Activated naive CD4-positive, alpha-beta T cell treated with anti-CD3 and anti-CD28 coated beads for 36 hours (primary cell): Measurements from ENCODE around the gene MAB21L3. TPM values are rescaled to one million over a fixed set of nuclear protein-coding genes. Genes with fewer than 3 reads are reported as not detected.
"Not testable (repeated sequence)": the region's sequence is repeated elsewhere in the genome, so short reads cannot be mapped to it uniquely, and the experiment has no call there.

ENCODE experiments used
- CTCF ChIA-PET: fragments of 350-600 bp; sonication (Branson Sonifier 250); formaldehyde crosslinking; loops from one replicate; lab custom pipeline; 2021; ENCODE audit warnings: antibody characterized with exemption; lab: Charles Lee
- DNase-seq: peaks from one replicate; pipeline ENCODE4 v3.0.0-alpha.2; 2020
- H3K27ac Mint-ChIP-seq: one replicate; pipeline ENCODE4 v1.8.0; 2021; ENCODE audit warnings: mild to moderate bottlenecking, mixed read lengths
- H3K27me3 Mint-ChIP-seq: one replicate; pipeline ENCODE4 v1.8.0; 2021; ENCODE audit warnings: low read depth, mixed read lengths
- H3K36me3 Mint-ChIP-seq: one replicate; pipeline ENCODE4 v1.8.0; 2021; ENCODE audit warnings: low read depth, mixed read lengths
- H3K4me1 Mint-ChIP-seq: one replicate; pipeline ENCODE4 v1.8.0; 2021; ENCODE audit warnings: low read depth, mixed read lengths
- H3K4me3 Mint-ChIP-seq: one replicate; pipeline ENCODE4 v1.8.0; 2021; ENCODE audit warnings: mild to moderate bottlenecking, moderate library complexity, mixed read lengths
- H3K9me3 Mint-ChIP-seq: one replicate; pipeline ENCODE4 v1.8.0; 2021; ENCODE audit warnings: mixed read lengths
- intact Hi-C: fragments of 100-400 bp; cut with micrococcal nuclease; formaldehyde crosslinking; loops from one replicate; pipeline ENCODE4 v1.15.1; 2023
- total RNA-seq, 2 experiments: library from RNA; stranded (reverse); gene quantifications; one replicate each; pipeline ENCODE4 v1.2.3, GENCODE V29; 2021

MAB21L3 gene
- total RNA-seq, 2 experiments from 2014 or later = not detected

GRCh38 chr1:116129537-116129936, 18.3 kb downstream of the MAB21L3 start:
- intact Hi-C loops = no loop called here
- Mint-ChIP-seq H3K27me3 (peaks cover 2% of the 10 kb centered on the region), H3K36me3 (no peaks in the 10 kb centered on the region), H3K4me1 (peaks cover 39% of the 10 kb centered on the region), H3K27ac (peak overlapping the region; percentile 15), H3K4me3 (no peak overlapping the region), H3K9me3 (no peaks in the 10 kb centered on the region)
- CTCF ChIA-PET = interaction anchor here (1.1 kb wide), 1 partner anchor 9 kb away, joined by 3 read pairs; no protein-coding TSS in a partner anchor
- no peak for DNase-seq

- peaks cover 39% of the 10 kb centered on the region for H3K4me1 Mint-ChIP-seq
- intact Hi-C loops = loop anchor here (5.0 to 10.0 kb wide), 2 partner anchors 323 to 994 kb away; partner anchors contain the start of gene TRIM45
- CTCF ChIA-PET = interaction anchor here (1.3 kb wide), 1 partner anchor 9 kb away, joined by 7 read pairs; no protein-coding TSS in a partner anchor
- peaks cover 2% of the 10 kb centered on the region for H3K27me3 Mint-ChIP-seq
- H3K4me3 Mint-ChIP-seq = no peak overlapping the region
- H3K27ac Mint-ChIP-seq = no peak overlapping the region
- DNase-seq = no peak
- H3K9me3 Mint-ChIP-seq = no peaks in the 10 kb centered on the region
- H3K36me3 Mint-ChIP-seq = no peaks in the 10 kb centered on the region
These were observed 19.2 kb downstream of the MAB21L3 start for GRCh38 chr1:116130356-116130755.

- Mint-ChIP-seq H3K4me1 (peaks cover 33% of the 10 kb centered on the region), H3K36me3 (no peaks in the 10 kb centered on the region), H3K9me3 (no peaks in the 10 kb centered on the region), H3K27ac (no peak overlapping the region), H3K4me3 (no peak overlapping the region), H3K27me3 (peaks cover 2% of the 10 kb centered on the region)
- CTCF ChIA-PET = interaction anchor here (1.3 kb wide), 1 partner anchor 8 kb away, joined by 7 read pairs; no protein-coding TSS in a partner anchor
- DNase-seq = no peak
- intact Hi-C loops = loop anchor here (5.0 to 10.0 kb wide), 2 partner anchors 324 to 994 kb away; partner anchors contain the start of gene TRIM45
These were observed 20.0 kb downstream of the MAB21L3 start for GRCh38 chr1:116131170-116131569.

GRCh38 chr1:116131866-116132605, 20.8 kb downstream of the MAB21L3 start:
- peaks cover 2% of the 10 kb centered on the region for H3K27me3 Mint-ChIP-seq
- intact Hi-C loops = loop anchor here (5.0 to 10.0 kb wide), 2 partner anchors 325 to 993 kb away; partner anchors contain the start of gene TRIM45
- CTCF ChIA-PET = no interaction called here

GRCh38 chr1:116133696-116134475, 22.7 kb downstream of the MAB21L3 start:
- Mint-ChIP-seq H3K4me1 (peaks cover 10% of the 10 kb centered on the region), H3K9me3 (no peaks in the 10 kb centered on the region), H3K27me3 (peaks cover 2% of the 10 kb centered on the region), H3K36me3 (no peaks in the 10 kb centered on the region), H3K4me3 (no peak overlapping the region), H3K27ac (no peak overlapping the region)
- CTCF ChIA-PET = interaction anchor here (1.6 kb wide), 1 partner anchor 352 kb away, joined by 6 read pairs; no protein-coding TSS in a partner anchor
- intact Hi-C loops = loop anchor here (5.0 to 10.0 kb wide), 2 partner anchors 327 to 991 kb away; partner anchors contain the start of gene TRIM45
- DNase-seq = no peak

More at GRCh38 chr1:116131866-116132605, 20.8 kb downstream of the MAB21L3 start:
- no peaks in the 10 kb centered on the region for H3K9me3 Mint-ChIP-seq
- H3K36me3 Mint-ChIP-seq = no peaks in the 10 kb centered on the region
- DNase-seq = no peak
- H3K27ac Mint-ChIP-seq = no peak overlapping the region
- H3K4me3 Mint-ChIP-seq = no peak overlapping the region
- peaks cover 25% of the 10 kb centered on the region for H3K4me1 Mint-ChIP-seq

- Mint-ChIP-seq H3K27me3 (peaks cover 2% of the 10 kb centered on the region), H3K4me1 (peaks cover 12% of the 10 kb centered on the region), H3K9me3 (no peaks in the 10 kb centered on the region), H3K27ac (no peak overlapping the region), H3K4me3 (no peak overlapping the region), H3K36me3 (no peaks in the 10 kb centered on the region)
- DNase-seq = no peak
- CTCF ChIA-PET = interaction anchor here (0.6 to 1.6 kb wide), 2 partner anchors 34 to 351 kb away, joined by 3 to 6 read pairs; no protein-coding TSS in a partner anchor
- intact Hi-C loops = loop anchor here (5.0 to 10.0 kb wide), 2 partner anchors 327 to 990 kb away; partner anchors contain the start of gene TRIM45
These were observed 23.2 kb downstream of the MAB21L3 start for GRCh38 chr1:116134476-116134773.

GRCh38 chr1:116138277-116138792, 27.1 kb downstream of the MAB21L3 start:
- peak overlapping the region; percentile 42 for H3K4me3 Mint-ChIP-seq
- no peaks in the 10 kb centered on the region for H3K9me3 Mint-ChIP-seq
- intact Hi-C loops = loop anchor here (5.0 to 10.0 kb wide), 3 partner anchors 434 to 986 kb away; partner anchors contain the start of genes CD58 and TRIM45
- no peaks in the 10 kb centered on the region for H3K27me3 Mint-ChIP-seq
- H3K4me1 Mint-ChIP-seq = peaks cover 7% of the 10 kb centered on the region
- peak overlapping the region; percentile 74 for H3K27ac Mint-ChIP-seq
- H3K36me3 Mint-ChIP-seq = no peaks in the 10 kb centered on the region
- CTCF ChIA-PET = interaction anchor here (0.7 to 13.7 kb wide), 51 partner anchors 8 to 458 kb away, joined by 3 to 396 read pairs (median 5); partner anchors contain the start of gene MAB21L3
- DNase-seq = no peak

- CTCF ChIA-PET = interaction anchor here (0.5 to 13.7 kb wide), 61 partner anchors 9 to 533 kb away, joined by 3 to 396 read pairs (median 5); partner anchors contain the start of gene MAB21L3
- intact Hi-C loops = loop anchor here (1.0 to 10.0 kb wide), 11 partner anchors 13 to 985 kb away; partner anchors contain the start of genes CD58 and TRIM45
- Mint-ChIP-seq H3K4me1 (peaks cover 7% of the 10 kb centered on the region), H3K27ac (no peak overlapping the region), H3K27me3 (no peaks in the 10 kb centered on the region), H3K36me3 (no peaks in the 10 kb centered on the region), H3K4me3 (no peak overlapping the region), H3K9me3 (peaks cover 5% of the 10 kb centered on the region)
- DNase-seq = no peak
These were observed 28.5 kb downstream of the MAB21L3 start for GRCh38 chr1:116139592-116140134.

GRCh38 chr1:116144151-116144550, 33.0 kb downstream of the MAB21L3 start:
- Mint-ChIP-seq H3K36me3 (no peaks in the 10 kb centered on the region), H3K27me3 (no peaks in the 10 kb centered on the region), H3K27ac (no peak overlapping the region), H3K9me3 (peaks cover 5% of the 10 kb centered on the region), H3K4me3 (no peak overlapping the region), H3K4me1 (peaks cover 5% of the 10 kb centered on the region)
- DNase-seq = no peak
- intact Hi-C loops = no loop called here
- CTCF ChIA-PET = interaction anchor here (13.7 kb wide), 1 partner anchor 343 kb away, joined by 396 read pairs; no protein-coding TSS in a partner anchor

GRCh38 chr1:116146447-116147113, 35.4 kb downstream of the MAB21L3 start:
- H3K4me3 Mint-ChIP-seq, H3K36me3 Mint-ChIP-seq, intact Hi-C loops, DNase-seq, H3K27me3 Mint-ChIP-seq, H3K9me3 Mint-ChIP-seq, H3K27ac Mint-ChIP-seq: not testable (repeated sequence)
- CTCF ChIA-PET = interaction anchor here (0.7 to 13.7 kb wide), 3 partner anchors 7 to 340 kb away, joined by 3 to 396 read pairs (median 57); no protein-coding TSS in a partner anchor
- H3K4me1 Mint-ChIP-seq = peaks cover 17% of the 10 kb centered on the region

GRCh38 chr1:116147114-116147510, 35.9 kb downstream of the MAB21L3 start:
- intact Hi-C loops = no loop called here

More at GRCh38 chr1:116147114-116147510, 35.9 kb downstream of the MAB21L3 start:
- no peak for DNase-seq
- H3K36me3 Mint-ChIP-seq = no peaks in the 10 kb centered on the region
- peaks cover 21% of the 10 kb centered on the region for H3K4me1 Mint-ChIP-seq
- no peak overlapping the region for H3K4me3 Mint-ChIP-seq
- H3K9me3 Mint-ChIP-seq = peaks cover 5% of the 10 kb centered on the region
- H3K27me3 Mint-ChIP-seq = no peaks in the 10 kb centered on the region
- H3K27ac Mint-ChIP-seq = no peak overlapping the region
- CTCF ChIA-PET = interaction anchor here (0.7 to 13.7 kb wide), 3 partner anchors 7 to 340 kb away, joined by 3 to 396 read pairs (median 57); no protein-coding TSS in a partner anchor
